Activated B cell treated with CpG ODN at 0.5 μM for 24 hours (primary cell): ENCODE results near the gene PDIK1L. TPM values are rescaled to one million over a fixed set of nuclear protein-coding genes. Genes with fewer than 3 reads are reported as not detected.
A peak's percentile ranks its signal among the peaks of the same experiment; 100 is the strongest.

Experiments
- ATAC-seq: fragments of 200-7000 bp; cut with Tn5 transposase; one replicate; pipeline ENCODE4 v1.10.0; 2021; ENCODE audit warnings: low read depth, mild to moderate bottlenecking, moderate library complexity
- CTCF ChIA-PET: fragments of 350-600 bp; sonication (Branson Sonifier 250); formaldehyde crosslinking; loops from one replicate; lab custom pipeline; 2021; ENCODE audit warnings: antibody characterized with exemption; lab: Charles Lee
- POLR2A ChIA-PET: fragments of 350-600 bp; sonication (Branson Sonifier 250); formaldehyde crosslinking; loops from one replicate; lab custom pipeline; 2021; ENCODE audit warnings: antibody characterized with exemption; lab: Charles Lee
- DNase-seq: peaks from one replicate; pipeline ENCODE4 v3.0.0; 2022
- H3K27ac Mint-ChIP-seq: one replicate; pipeline ENCODE4 v1.8.0; 2020; ENCODE audit warnings: mixed read lengths
- H3K27me3 Mint-ChIP-seq: one replicate; pipeline ENCODE4 v1.8.0; 2021; ENCODE audit warnings: mixed read lengths
- H3K36me3 Mint-ChIP-seq: one replicate; pipeline ENCODE4 v1.8.0; 2021; ENCODE audit warnings: low read depth, mixed read lengths
- H3K4me1 Mint-ChIP-seq: one replicate; pipeline ENCODE4 v1.8.0; 2021; ENCODE audit warnings: mixed read lengths
- H3K4me3 Mint-ChIP-seq: one replicate; pipeline ENCODE4 v1.8.0; 2020; ENCODE audit warnings: mild to moderate bottlenecking, mixed read lengths
- H3K9me3 Mint-ChIP-seq: one replicate; pipeline ENCODE4 v1.8.0; 2020; ENCODE audit warnings: mixed read lengths
- intact Hi-C: fragments of 100-400 bp; cut with micrococcal nuclease; formaldehyde crosslinking; loops from one replicate; pipeline ENCODE4 v1.15.1; 2024
- total RNA-seq: library from RNA; stranded (reverse); gene quantifications from 2 replicates; pipeline ENCODE4 v1.2.3, GENCODE V29; 2022
- TF ChIP-seq, protein P1 (sequence below): fragments of 200-600 bp; IDR thresholded peaks from one replicate; pipeline ENCODE4 v1.8.0; 2022; ENCODE audit warnings: antibody characterized with exemption, mild to moderate bottlenecking

The PDIK1L gene
- total RNA-seq, 1 donor from 2014 or later: 10.5 TPM

GRCh38 chr1:26170472-26170821 lies 58.8 kb downstream of the PDIK1L start:
- Mint-ChIP-seq H3K9me3 (no peaks in the 10 kb centered on the region), H3K27ac (peak overlapping the region; percentile 84), H3K36me3 (no peaks in the 10 kb centered on the region), H3K27me3 (no peaks in the 10 kb centered on the region), H3K4me3 (peak overlapping the region; percentile 91), H3K4me1 (peaks cover 16% of the 10 kb centered on the region)
- DNase-seq (no peak), ATAC-seq (no peak)
- ChIA-PET CTCF (interaction anchor here (1.0 to 3.1 kb wide), 8 partner anchors 14 to 247 kb away, joined by 3 to 35 read pairs (median 6); partner anchors contain the start of gene CEP85), POLR2A (interaction anchor here (1.2 to 1.8 kb wide), 4 partner anchors 14 to 262 kb away, joined by 3 to 13 read pairs (median 8); partner anchors contain the start of genes CEP85 and DHDDS)
- intact Hi-C loops: no loop called here
- TF ChIP-seq, protein P1, sequence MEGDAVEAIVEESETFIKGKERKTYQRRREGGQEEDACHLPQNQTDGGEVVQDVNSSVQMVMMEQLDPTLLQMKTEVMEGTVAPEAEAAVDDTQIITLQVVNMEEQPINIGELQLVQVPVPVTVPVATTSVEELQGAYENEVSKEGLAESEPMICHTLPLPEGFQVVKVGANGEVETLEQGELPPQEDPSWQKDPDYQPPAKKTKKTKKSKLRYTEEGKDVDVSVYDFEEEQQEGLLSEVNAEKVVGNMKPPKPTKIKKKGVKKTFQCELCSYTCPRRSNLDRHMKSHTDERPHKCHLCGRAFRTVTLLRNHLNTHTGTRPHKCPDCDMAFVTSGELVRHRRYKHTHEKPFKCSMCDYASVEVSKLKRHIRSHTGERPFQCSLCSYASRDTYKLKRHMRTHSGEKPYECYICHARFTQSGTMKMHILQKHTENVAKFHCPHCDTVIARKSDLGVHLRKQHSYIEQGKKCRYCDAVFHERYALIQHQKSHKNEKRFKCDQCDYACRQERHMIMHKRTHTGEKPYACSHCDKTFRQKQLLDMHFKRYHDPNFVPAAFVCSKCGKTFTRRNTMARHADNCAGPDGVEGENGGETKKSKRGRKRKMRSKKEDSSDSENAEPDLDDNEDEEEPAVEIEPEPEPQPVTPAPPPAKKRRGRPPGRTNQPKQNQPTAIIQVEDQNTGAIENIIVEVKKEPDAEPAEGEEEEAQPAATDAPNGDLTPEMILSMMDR: no peak

GRCh38 chr1:26171084-26172072 lies 59.8 kb downstream of the PDIK1L start, which contains the start of gene ZNF593OS:
ZNF593OS (minus strand) TSS chr1:26171832; CDS start chr1:26171661, 171 bp downstream.
- DNase-seq: no peak
- peak within 1 kb of the TSS; percentile 91 for H3K4me3 Mint-ChIP-seq
- intact Hi-C loops: no loop called here
- POLR2A ChIA-PET: no interaction called here
- H3K27ac Mint-ChIP-seq: no peak within 1 kb of the TSS
- peaks cover 16% of the 10 kb centered on the region for H3K4me1 Mint-ChIP-seq
- H3K27me3 Mint-ChIP-seq: no peaks in the 10 kb centered on the region
- CTCF ChIA-PET: interaction anchor here (1.3 to 3.1 kb wide), 2 partner anchors 64 to 246 kb away, joined by 4 to 25 read pairs; partner anchors contain the start of gene CEP85
- no peaks in the 10 kb centered on the region for H3K36me3 Mint-ChIP-seq
- ATAC-seq: no peak
- TF ChIP-seq, protein P1: no peak
- H3K9me3 Mint-ChIP-seq: no peaks in the 10 kb centered on the region

Other genes starting within 250 kb of the PDIK1L start
- gene PAQR7, start 236.1 kb upstream of the PDIK1L start, total RNA-seq: 3.7 and 4.6 TPM in 2 replicates
- gene STMN1, start 205.4 kb upstream of the PDIK1L start, total RNA-seq: 24.8 and 25.6 TPM in 2 replicates
- gene PAFAH2, start 113.8 kb upstream of the PDIK1L start, total RNA-seq: 5.4 and 9.2 TPM in 2 replicates
- not detected in 2 replicates for gene EXTL1, start 90.0 kb upstream of the PDIK1L start, total RNA-seq
- gene SLC30A2, start 65.7 kb upstream of the PDIK1L start, total RNA-seq: not detected in 2 replicates
- gene TRIM63, start 44.2 kb upstream of the PDIK1L start, total RNA-seq: not detected in 2 replicates
- gene FAM110D, start 47.3 kb downstream of the PDIK1L start, total RNA-seq: not detected in 2 replicates
- gene C1orf232, start 57.1 kb downstream of the PDIK1L start, total RNA-seq: not detected in 2 replicates
- gene ZNF593, start 58.1 kb downstream of the PDIK1L start, total RNA-seq: 36.0 and 37.1 TPM in 2 replicates
- not detected in 2 replicates for gene ZNF593OS, start 60.0 kb downstream of the PDIK1L start, total RNA-seq
- 2.7 and 4.8 TPM in 2 replicates for gene CNKSR1, start 65.7 kb downstream of the PDIK1L start, total RNA-seq
- gene CATSPER4, start 78.8 kb downstream of the PDIK1L start, total RNA-seq: not detected in 2 replicates
- 13.8 and 16.4 TPM in 2 replicates for gene CEP85, start 122.4 kb downstream of the PDIK1L start, total RNA-seq
- gene SH3BGRL3, start 168.3 kb downstream of the PDIK1L start, total RNA-seq: 265 and 285 TPM in 2 replicates
- 35.5 and 36.9 TPM in 2 replicates for gene UBXN11, start 194.8 kb downstream of the PDIK1L start, total RNA-seq
- gene CD52, start 206.1 kb downstream of the PDIK1L start, total RNA-seq: 449 and 499 TPM in 2 replicates
- gene CRYBG2, start 242.3 kb downstream of the PDIK1L start, total RNA-seq: 0.27 and 0.86 TPM in 2 replicates